A549 (cell line): ENCODE data around the gene PRADC1. TPM values are rescaled to one million over a fixed set of nuclear protein-coding genes. Genes with fewer than 3 reads are reported as not detected.

Experiments used
- ATAC-seq, 2 experiments: fragments of 200-7000 bp in 1 of 2; fragments of >200 bp in 1 of 2; cut with Nextera tagmentation in 1 of 2; cut with Tn5 transposase in 1 of 2; 3 replicates each; pipeline versions ENCODE4 v1.8.0 to v1.9.1; 2018 to 2020; ENCODE audit warnings: mild to moderate bottlenecking in 1 of 2, moderate library complexity in 1 of 2
- CTCF ChIA-PET: fragments of 300-600 bp; sonication (Branson Sonifier 250); formaldehyde crosslinking; extraction: SDS; loops from one replicate; lab custom pipeline; 2021; ENCODE audit warnings: antibody characterized with exemption, inconsistent platforms; lab: Yijun Ruan, JAX
- POLR2A ChIA-PET: fragments of 350-600 bp; formaldehyde crosslinking; extraction: SDS; loops from one replicate; lab custom pipeline; 2021; ENCODE audit warnings: antibody characterized with exemption, inconsistent platforms; lab: Yijun Ruan, JAX
- DNase-seq, 2 experiments: peaks; one replicate each; pipeline versions ENCODE4 v3.0.0 to v3.0.0-alpha.2; 2011 to 2016; ENCODE audit warnings: low read depth in 1 of 2, low spot score in 1 of 2
- FAIRE-seq: peaks from 2 replicates; lab custom pipeline; 2011; peaks lifted over from hg19 to GRCh38; lab: Jason Lieb, UNC
- H3K27ac ChIP-seq, 2 experiments: fragments of >200 bp; sonication (Bioruptor Twin); formaldehyde crosslinking; 3 replicates each; pipeline ENCODE4 v1.5.1; 2016 to 2017
- H3K4me1 ChIP-seq: fragments of >200 bp; sonication (Bioruptor Twin); formaldehyde crosslinking; 3 replicates; pipeline ENCODE4 v1.6.1; 2016
- H3K4me2 ChIP-seq: fragments of >200 bp; sonication (Bioruptor Twin); formaldehyde crosslinking; 3 replicates; pipeline ENCODE4 v1.6.1; 2016
- H3K4me3 ChIP-seq: fragments of >200 bp; sonication (Bioruptor Twin); formaldehyde crosslinking; 3 replicates; pipeline ENCODE4 v1.5.1; 2016
- H3K9me3 ChIP-seq: fragments of >200 bp; sonication (Bioruptor Twin); formaldehyde crosslinking; 3 replicates; pipeline ENCODE4 v1.6.1; 2016
- CBX8 ChIP-seq: fragments of 200-600 bp; sonication (generic); IDR thresholded peaks from 2 replicates; pipeline ENCODE4 v1.6.1; 2016
- CEBPB ChIP-seq, 2 experiments: fragments of >200 bp in 1 of 2; sonication (Bioruptor Twin) in 1 of 2; formaldehyde crosslinking in 1 of 2; IDR thresholded peaks; 2 replicates each; pipeline ENCODE4 v1.6.1; 2012 to 2016
- E2F6 ChIP-seq: IDR thresholded peaks from 2 replicates; pipeline ENCODE4 v1.6.1; 2012; ENCODE audit warnings: low read depth, borderline replicate concordance
- EHF ChIP-seq: fragments of 250-450 bp; sonication (Bioruptor Pico); IDR thresholded peaks from 2 replicates; pipeline ENCODE4 v1.5.0; 2020; ENCODE audit warnings: mild to moderate bottlenecking
- HDAC2 ChIP-seq: fragments of 200-600 bp; sonication (generic); IDR thresholded peaks from 2 replicates; pipeline ENCODE4 v1.6.1; 2016
- HOXA7 ChIP-seq: fragments of 250-450 bp; sonication (Bioruptor Pico); IDR thresholded peaks from 2 replicates; pipeline ENCODE4 v1.5.0; 2020; ENCODE audit warnings: mild to moderate bottlenecking, moderate library complexity
- HOXB13 ChIP-seq: fragments of 250-450 bp; sonication (Bioruptor Pico); IDR thresholded peaks from 2 replicates; pipeline ENCODE4 v1.5.0; 2020; ENCODE audit warnings: low read depth, mild to moderate bottlenecking, moderate library complexity
- JUNB ChIP-seq: fragments of >200 bp; sonication (Bioruptor Twin); formaldehyde crosslinking; IDR thresholded peaks from 2 replicates; pipeline ENCODE4 v1.6.1; 2016
- KDM5A ChIP-seq: fragments of 200-600 bp; sonication (generic); IDR thresholded peaks from 2 replicates; pipeline ENCODE4 v1.6.1; 2016; ENCODE audit warnings: antibody characterized with exemption, mild to moderate bottlenecking
- RCOR1 ChIP-seq: fragments of 150-350 bp; IDR thresholded peaks from 2 replicates; pipeline ENCODE4 v1.6.1; 2014; ENCODE audit warnings: antibody characterized with exemption, low read length, low read depth
- REST ChIP-seq: fragments of 200-600 bp; sonication (generic); IDR thresholded peaks from 2 replicates; pipeline ENCODE4 v1.6.1; 2016; ENCODE audit warnings: antibody characterized with exemption, mild to moderate bottlenecking, moderate library complexity
- RFX5 ChIP-seq: fragments of 450-650 bp; IDR thresholded peaks from 2 replicates; pipeline ENCODE4 v1.7.1; 2014; ENCODE audit warnings: antibody characterized with exemption, mild to moderate bottlenecking, moderate library complexity
- TP53 ChIP-seq: fragments of 250-450 bp; sonication (Bioruptor Pico); IDR thresholded peaks from 2 replicates; pipeline ENCODE4 v1.5.0; 2021; ENCODE audit warnings: mild to moderate bottlenecking, moderate library complexity
- ZC3H11A ChIP-seq: fragments of 450-650 bp; IDR thresholded peaks from 2 replicates; pipeline ENCODE4 v1.6.1; 2014; ENCODE audit warnings: antibody characterized with exemption, mild to moderate bottlenecking
- ZNF302 ChIP-seq: fragments of 250-450 bp; sonication (Bioruptor Pico); IDR thresholded peaks from 2 replicates; pipeline ENCODE4 v1.9.0; 2021; ENCODE audit warnings: inconsistent platforms, mild to moderate bottlenecking, moderate library complexity
- WGBS: methylation state at CpG from one replicate; pipeline ENCODE4 v1.1.6; 2017; ENCODE audit errors: missing lambda C conversion rate; 5-methylcytosine and 5-hydroxymethylcytosine counted together
- polyA plus RNA-seq, 4 experiments: library from polyadenylated mRNA; depleted of rRNA in 3 of 4; stranded (reverse); fragments of >200 nt; fragmentation: RNase III in 1 of 4; extraction: RNeasy Plus Mini Kit Qiagen cat#74134 plus additional on column Dnase treatment in 1 of 4; gene quantifications; 2 replicates in 3 of 4; 3 replicates in 1 of 4; pipeline ENCODE4 v1.2.3, GENCODE V29; 2011 to 2017

PRADC1 gene
- polyA plus RNA-seq, 2 of the 4 experiments (the other 2 are of a cell fraction), result 11.2 to 12.1 TPM

DNA sequence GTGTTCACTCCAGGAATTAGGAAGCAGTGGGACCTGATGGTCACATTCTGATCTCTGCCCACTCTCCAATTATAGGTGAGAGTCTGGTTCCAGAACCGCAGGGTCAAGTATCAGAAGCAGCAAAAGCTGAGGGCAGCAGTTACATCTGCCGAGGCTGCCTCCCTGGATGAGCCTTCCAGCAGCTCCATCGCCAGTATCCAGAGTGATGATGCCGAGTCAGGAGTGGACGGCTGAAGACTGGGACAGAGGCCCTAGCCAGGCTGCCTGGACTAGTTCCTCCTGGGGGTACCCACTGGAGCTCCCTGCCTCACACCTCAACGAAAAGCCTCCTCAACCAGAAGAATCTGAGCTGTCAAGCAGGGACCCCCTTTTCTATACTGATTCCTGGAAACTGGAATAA, 22.3 kb downstream of the PRADC1 start (continued):
- no peak for TF ChIP-seq REST

- DNase-seq (no peak), FAIRE-seq (no peak), ATAC-seq (no peak)
- no peak overlapping the region for H3K4me2 ChIP-seq
- POLR2A ChIA-PET, result interaction anchor here (0.5 kb wide), 1 partner anchor 917 kb away, joined by 3 read pairs; no protein-coding TSS in a partner anchor
- H3K4me1 ChIP-seq, result peaks cover 8% of the 10 kb centered on the region
- WGBS, result 41% methylated on average over 4 of the region's 4 CpGs
- no peak overlapping the region for H3K4me3 ChIP-seq
- H3K27ac ChIP-seq, result no peak overlapping the region
- TF ChIP-seq ZNF302 (CRISPR knock-in tag) (no peak), TP53 (no peak), RCOR1 (no peak), JUNB (no peak), HOXA7 (no peak), CBX8 (no peak), CEBPB (IDR thresholded peaks at IDR 0.05) (no peak), E2F6 (no peak), REST (no peak), ZC3H11A (no peak), RFX5 (no peak)
- TF ChIP-seq, all 56 proteins: peak for 0
- no peaks in the 10 kb centered on the region for H3K9me3 ChIP-seq
- CTCF ChIA-PET, result interaction anchor here (1.0 to 10.2 kb wide), 11 partner anchors 8 to 317 kb away, joined by 3 to 173 read pairs (median 5); no protein-coding TSS in a partner anchor
Observed at GRCh38 chr2:73210019-73210418, 23.0 kb downstream of the PRADC1 start.

- H3K27ac ChIP-seq, result no peak overlapping the region
- no peaks in the 10 kb centered on the region for H3K9me3 ChIP-seq
- H3K4me1 ChIP-seq, result peaks cover 12% of the 10 kb centered on the region; the same call in 2 of the 3 replicates
- ATAC-seq (no peak), FAIRE-seq (no peak), DNase-seq (no peak)
- no peak overlapping the region for H3K4me3 ChIP-seq
- WGBS, result 66% methylated on average over 3 of the region's 3 CpGs
- H3K4me2 ChIP-seq, result no peak overlapping the region
- TF ChIP-seq EHF (CRISPR knock-in tag) (no peak), HOXB13 (CRISPR knock-in tag) (no peak), KDM5A (no peak), CBX8 (no peak), E2F6 (no peak), HDAC2 (no peak), JUNB (no peak)
- POLR2A ChIA-PET, result no interaction called here
- CTCF ChIA-PET, result interaction anchor here (0.6 to 10.2 kb wide), 7 partner anchors 20 to 1264 kb away, joined by 3 to 173 read pairs (median 5); partner anchors contain the start of gene MRPL53
Observed at GRCh38 chr2:73208258-73208657, 24.8 kb downstream of the PRADC1 start.
